GM18498 (cell line): ENCODE data around the gene KHNYN.

Experiments
- ATAC-seq: cut with Tn5 transposase; IDR thresholded peaks from one replicate; pipeline ENCODE4 v1.9.1; 2021; ENCODE audit warnings: mild to moderate bottlenecking, moderate library complexity; ENCODE audit not compliant: unreplicated experiment

KHNYN gene

GRCh38 chr14:24399999-24400718 is 29.6 kb upstream of the KHNYN start:
- no peak for ATAC-seq

GRCh38 chr14:24401810-24402702 is 27.7 kb upstream of the KHNYN start:
- ATAC-seq: no peak

GRCh38 chr14:24403294-24403998 is 26.3 kb upstream of the KHNYN start:
- ATAC-seq: no peak

GRCh38 chr14:24404814-24405213 is 24.9 kb upstream of the KHNYN start:
- no peak for ATAC-seq

- ATAC-seq: no peak
Measured at GRCh38 chr14:24406416-24406815, 23.3 kb upstream of the KHNYN start.

GRCh38 chr14:24407608-24408325 is 22.0 kb upstream of the KHNYN start:
- no peak for ATAC-seq

- no peak for ATAC-seq
Measured at GRCh38 chr14:24408764-24409163, 21.0 kb upstream of the KHNYN start.

- ATAC-seq: no peak
Measured at GRCh38 chr14:24409192-24409591, 20.6 kb upstream of the KHNYN start.

- no peak for ATAC-seq
Measured at GRCh38 chr14:24409956-24410355, 19.8 kb upstream of the KHNYN start.

GRCh38 chr14:24411443-24412389 is 18.0 kb upstream of the KHNYN start:
- ATAC-seq: peak; percentile 72

- ATAC-seq: no peak
Measured at GRCh38 chr14:24414077-24414476, 15.7 kb upstream of the KHNYN start.

- no peak for ATAC-seq
Measured at GRCh38 chr14:24414732-24415420, 14.9 kb upstream of the KHNYN start.

GRCh38 chr14:24415421-24416253 is 14.1 kb upstream of the KHNYN start:
- ATAC-seq: no peak

GRCh38 chr14:24416254-24416931 is 13.4 kb upstream of the KHNYN start:
- ATAC-seq: no peak

GRCh38 chr14:24416932-24417619 is 12.7 kb upstream of the KHNYN start:
- ATAC-seq: no peak

- ATAC-seq: no peak
Measured at GRCh38 chr14:24417832-24418491, 11.8 kb upstream of the KHNYN start.

GRCh38 chr14:24418492-24418873 is 11.3 kb upstream of the KHNYN start:
- no peak for ATAC-seq
